ENCODE data around the gene SCYGR6. TPM values are rescaled to one million over a fixed set of nuclear protein-coding genes. Genes with fewer than 3 reads are reported as not detected.

SCYGR6 gene
- total RNA-seq, 1 experiment from 2014 or later = not detected

GRCh38 chr2:227687189-227687588, 37.4 kb downstream of the SCYGR6 start:
- RAD21 ChIA-PET (ENCODE audit: low non-redundant PET in 1 of 2, low total read pairs in 2 of 2, uncharacterized antibody in 2 of 2, unreplicated experiment in 2 of 2) = no interaction called here
- Histone ChIP-seq H3K27ac (ENCODE audit: low read depth, low read length) (no peak overlapping the region), H3K27me3 (ENCODE audit: insufficient read depth, low read length) (0 out of 2 replicates have a peak, but pooled peaks cover 2% of the 10 kb centered on the region), H3K4me2 (ENCODE audit: low read length) (no peak overlapping the region), H3K36me3 (ENCODE audit: control insufficient read depth in 1 of 2, insufficient read depth in 2 of 2, low read length in 2 of 2) (no peaks in the 10 kb centered on the region), H3K9me3 (ENCODE audit: control insufficient read depth in 1 of 2, insufficient read depth in 1 of 2, low read depth in 1 of 2, low read length in 2 of 2) (no peaks in the 10 kb centered on the region), H3K9me2 (ENCODE audit: insufficient read depth) (no peaks in the 10 kb centered on the region), H2AFZ (ENCODE audit: low read depth, low read length, poor library complexity, severe bottlenecking) (no peak overlapping the region), H3K4me1 (ENCODE audit: control insufficient read depth in 1 of 2, insufficient read depth in 2 of 2, low read length in 2 of 2) (no peaks in the 10 kb centered on the region), H3K4me3 (replicated peaks in 1 of 2; ENCODE audit: low read depth in 1 of 2, low read length in 2 of 2) (no peak overlapping the region), H3K9ac (ENCODE audit: low read length) (no peak overlapping the region), H4K20me1 (ENCODE audit: insufficient read depth) (no peaks in the 10 kb centered on the region), H3K79me2 (ENCODE audit: insufficient read depth, low read length) (no peaks in the 10 kb centered on the region)
- POLR2A ChIA-PET = no interaction called here
- no peak for DNase-seq (ENCODE audit: low read depth, low spot score)
- no TSS peak for BruUV-seq (replicated peaks)
- TF ChIP-seq RAD21 (IDR thresholded peaks at IDR 0.05; ENCODE audit: low read depth) = no peak
- TF ChIP-seq POLR2AphosphoS5 (IDR thresholded peaks at IDR 0.05; ENCODE audit: low read depth, low read length) = no peak
- TF ChIP-seq POLR2A (IDR thresholded peaks at IDR 0.05; ENCODE audit: borderline replicate concordance, extremely low read depth, insufficient read depth, insufficient read length) = no peak
- TF ChIP-seq YY1 (IDR thresholded peaks at IDR 0.05; ENCODE audit: extremely low read depth, insufficient replicate concordance, low read depth, low read length) = no peak
- TF ChIP-seq, protein P1, sequence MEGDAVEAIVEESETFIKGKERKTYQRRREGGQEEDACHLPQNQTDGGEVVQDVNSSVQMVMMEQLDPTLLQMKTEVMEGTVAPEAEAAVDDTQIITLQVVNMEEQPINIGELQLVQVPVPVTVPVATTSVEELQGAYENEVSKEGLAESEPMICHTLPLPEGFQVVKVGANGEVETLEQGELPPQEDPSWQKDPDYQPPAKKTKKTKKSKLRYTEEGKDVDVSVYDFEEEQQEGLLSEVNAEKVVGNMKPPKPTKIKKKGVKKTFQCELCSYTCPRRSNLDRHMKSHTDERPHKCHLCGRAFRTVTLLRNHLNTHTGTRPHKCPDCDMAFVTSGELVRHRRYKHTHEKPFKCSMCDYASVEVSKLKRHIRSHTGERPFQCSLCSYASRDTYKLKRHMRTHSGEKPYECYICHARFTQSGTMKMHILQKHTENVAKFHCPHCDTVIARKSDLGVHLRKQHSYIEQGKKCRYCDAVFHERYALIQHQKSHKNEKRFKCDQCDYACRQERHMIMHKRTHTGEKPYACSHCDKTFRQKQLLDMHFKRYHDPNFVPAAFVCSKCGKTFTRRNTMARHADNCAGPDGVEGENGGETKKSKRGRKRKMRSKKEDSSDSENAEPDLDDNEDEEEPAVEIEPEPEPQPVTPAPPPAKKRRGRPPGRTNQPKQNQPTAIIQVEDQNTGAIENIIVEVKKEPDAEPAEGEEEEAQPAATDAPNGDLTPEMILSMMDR (IDR thresholded peaks at IDR 0.05 in 2 of 3, conservative IDR thresholded peaks at IDR 0.05 in 1 of 3; ENCODE audit: borderline replicate concordance in 1 of 3, insufficient read depth in 1 of 3, low read depth in 2 of 3, low read length in 2 of 3) = no peak
- TF ChIP-seq EGR1 (IDR thresholded peaks at IDR 0.05; ENCODE audit: low read depth) = no peak
- TF ChIP-seq ZBTB33 (IDR thresholded peaks at IDR 0.05; ENCODE audit: extremely low read depth, insufficient replicate concordance, low read length) = no peak
- TF ChIP-seq EZH2 (IDR thresholded peaks at IDR 0.05) = no peak
- TF ChIP-seq, protein P2, sequence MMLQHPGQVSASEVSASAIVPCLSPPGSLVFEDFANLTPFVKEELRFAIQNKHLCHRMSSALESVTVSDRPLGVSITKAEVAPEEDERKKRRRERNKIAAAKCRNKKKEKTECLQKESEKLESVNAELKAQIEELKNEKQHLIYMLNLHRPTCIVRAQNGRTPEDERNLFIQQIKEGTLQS (IDR thresholded peaks at IDR 0.05) = no peak
- no peak for TF ChIP-seq JUND (IDR thresholded peaks at IDR 0.05)
- no peak for ATAC-seq
- intact Hi-C loops (cut with micrococcal nuclease) = no loop called here
- CTCF ChIA-PET = no interaction called here

Measured in HCT116 (cell line).